GM19238 (cell line): ENCODE results near the gene SBNO2.

Experiments
- DNase-seq: peaks from one replicate; pipeline ENCODE4 v3.0.0; 2011; ENCODE audit warnings: low spot score; ENCODE audit not compliant: insufficient read length

SBNO2 gene

GRCh38 chr19:1168572-1169410, 5.3 kb downstream of the SBNO2 start:
- no peak for DNase-seq

- no peak for DNase-seq
These were observed 6.1 kb downstream of the SBNO2 start for GRCh38 chr19:1167687-1168571.

GRCh38 chr19:1166872-1167573, 7.0 kb downstream of the SBNO2 start:
- DNase-seq, result no peak

- no peak for DNase-seq
These were observed 9.2 kb downstream of the SBNO2 start for GRCh38 chr19:1164684-1165531.

- DNase-seq, result no peak
These were observed 10.0 kb downstream of the SBNO2 start for GRCh38 chr19:1163934-1164683.

GRCh38 chr19:1163283-1163933, 10.7 kb downstream of the SBNO2 start:
- no peak for DNase-seq

- DNase-seq, result no peak
These were observed 11.4 kb downstream of the SBNO2 start for GRCh38 chr19:1162404-1163282.

GRCh38 chr19:1161716-1162115, 12.4 kb downstream of the SBNO2 start:
- DNase-seq, result no peak

- DNase-seq, result no peak
These were observed 14.0 kb downstream of the SBNO2 start for GRCh38 chr19:1159864-1160595.

- no peak for DNase-seq
These were observed 15.1 kb downstream of the SBNO2 start for GRCh38 chr19:1158885-1159448.

GRCh38 chr19:1157931-1158884, 15.9 kb downstream of the SBNO2 start:
- no peak for DNase-seq

- DNase-seq, result no peak
These were observed 17.0 kb downstream of the SBNO2 start for GRCh38 chr19:1156830-1157615.

GRCh38 chr19:1156305-1156801, 17.7 kb downstream of the SBNO2 start:
- no peak for DNase-seq

- no peak for DNase-seq
These were observed 18.4 kb downstream of the SBNO2 start for GRCh38 chr19:1155352-1156304.
